ENCODE results near the gene SLC4A3.
A peak's percentile ranks its signal among the peaks of the same experiment; 100 is the strongest.
"Not testable (repeated sequence)": the region's sequence is repeated elsewhere in the genome, so short reads cannot be mapped to it uniquely, and the experiment has no call there.

Gene SLC4A3

DNA sequence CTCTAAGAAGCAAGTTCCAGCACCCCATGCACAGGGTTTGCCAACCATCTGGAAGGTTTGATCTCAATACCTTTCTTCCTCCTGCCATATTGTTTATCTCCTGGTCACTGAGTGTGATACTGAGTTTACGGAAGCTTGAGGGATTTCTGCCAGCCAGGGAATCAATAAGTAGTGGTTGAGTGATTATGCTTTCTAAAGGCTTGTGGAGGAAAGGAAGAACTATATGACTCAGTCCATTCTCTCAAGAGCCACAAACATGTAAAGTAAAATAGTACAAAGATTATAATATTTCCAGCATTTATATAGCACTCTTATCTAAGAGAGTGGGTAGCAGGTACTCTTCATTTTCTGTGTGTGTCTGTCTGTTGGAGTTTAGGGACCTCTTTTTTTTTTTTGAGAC, 49.2 kb downstream of the SLC4A3 start:
- H3K27ac ChIP-seq = no peak overlapping the region
- TF ChIP-seq, protein P1, sequence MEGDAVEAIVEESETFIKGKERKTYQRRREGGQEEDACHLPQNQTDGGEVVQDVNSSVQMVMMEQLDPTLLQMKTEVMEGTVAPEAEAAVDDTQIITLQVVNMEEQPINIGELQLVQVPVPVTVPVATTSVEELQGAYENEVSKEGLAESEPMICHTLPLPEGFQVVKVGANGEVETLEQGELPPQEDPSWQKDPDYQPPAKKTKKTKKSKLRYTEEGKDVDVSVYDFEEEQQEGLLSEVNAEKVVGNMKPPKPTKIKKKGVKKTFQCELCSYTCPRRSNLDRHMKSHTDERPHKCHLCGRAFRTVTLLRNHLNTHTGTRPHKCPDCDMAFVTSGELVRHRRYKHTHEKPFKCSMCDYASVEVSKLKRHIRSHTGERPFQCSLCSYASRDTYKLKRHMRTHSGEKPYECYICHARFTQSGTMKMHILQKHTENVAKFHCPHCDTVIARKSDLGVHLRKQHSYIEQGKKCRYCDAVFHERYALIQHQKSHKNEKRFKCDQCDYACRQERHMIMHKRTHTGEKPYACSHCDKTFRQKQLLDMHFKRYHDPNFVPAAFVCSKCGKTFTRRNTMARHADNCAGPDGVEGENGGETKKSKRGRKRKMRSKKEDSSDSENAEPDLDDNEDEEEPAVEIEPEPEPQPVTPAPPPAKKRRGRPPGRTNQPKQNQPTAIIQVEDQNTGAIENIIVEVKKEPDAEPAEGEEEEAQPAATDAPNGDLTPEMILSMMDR (conservative IDR thresholded peaks at IDR 0.05) = no peak
- no peak for TF ChIP-seq ZFX (IDR thresholded peaks at IDR 0.05)

GRCh38 chr2:219679041-219679440, 51.6 kb downstream of the SLC4A3 start:
- no peak overlapping the region for H3K27ac ChIP-seq
- TF ChIP-seq ZFX (IDR thresholded peaks at IDR 0.05) = no peak
- TF ChIP-seq, protein P1 (conservative IDR thresholded peaks at IDR 0.05) = no peak

DNA sequence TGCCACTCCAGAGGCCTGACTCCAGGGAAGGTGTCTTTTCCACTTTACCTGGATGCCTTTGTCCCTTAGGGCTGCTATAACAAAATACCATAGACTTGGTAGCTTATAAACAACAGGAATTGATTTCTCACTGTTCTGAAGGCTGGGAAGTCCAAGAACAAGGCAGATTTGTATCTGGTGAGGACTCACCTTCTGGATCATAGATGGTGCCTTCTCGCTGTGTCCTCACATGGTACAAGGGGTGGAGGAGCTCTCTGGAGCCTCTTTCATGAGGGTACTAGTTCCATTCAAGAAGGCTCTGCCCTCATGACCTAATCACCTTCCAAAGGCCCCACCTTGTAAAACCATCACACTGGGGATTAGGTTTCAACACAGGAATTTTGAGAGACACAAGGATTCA, 52.1 kb downstream of the SLC4A3 start:
- no peak overlapping the region for H3K27ac ChIP-seq
- no peak for TF ChIP-seq ZFX (IDR thresholded peaks at IDR 0.05)
- TF ChIP-seq, protein P1 (conservative IDR thresholded peaks at IDR 0.05) = no peak

DNA sequence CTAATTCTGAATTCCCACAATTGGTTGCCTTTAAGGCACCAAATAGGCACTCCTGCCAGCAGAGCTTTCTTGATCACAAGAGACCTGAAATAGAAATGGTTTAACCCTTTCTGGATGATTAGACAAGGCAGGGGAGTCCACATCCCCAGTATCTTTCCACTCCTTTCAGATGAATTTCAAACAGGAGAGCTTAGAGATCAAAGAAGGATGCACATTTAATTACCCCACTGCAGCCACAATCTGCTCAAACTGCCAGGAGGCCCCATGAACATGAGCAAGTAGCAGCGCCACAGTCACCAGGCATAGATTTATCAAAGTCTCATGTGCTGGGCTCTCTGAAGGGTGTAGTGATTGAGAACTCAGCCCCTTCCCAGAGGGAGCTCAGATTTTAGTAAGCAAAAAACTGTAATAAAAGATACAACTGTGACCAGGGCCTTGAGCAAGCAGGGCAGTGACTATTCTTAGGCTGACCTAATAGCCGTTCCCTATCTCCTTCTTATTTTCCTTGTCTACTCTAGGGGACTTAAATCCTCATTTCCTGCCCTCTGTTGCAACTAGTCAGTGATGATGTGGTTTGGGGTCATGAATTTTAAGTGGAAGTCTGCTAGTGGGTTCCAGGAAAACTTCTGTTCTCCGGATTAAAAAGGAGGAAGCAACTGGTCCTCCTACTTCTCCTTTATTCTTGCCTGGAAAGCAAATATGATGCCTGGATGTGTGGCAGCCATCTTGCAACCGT, 53.7 kb downstream of the SLC4A3 start:
- H3K27ac ChIP-seq = no peak overlapping the region
- TF ChIP-seq, protein P1 (conservative IDR thresholded peaks at IDR 0.05) = no peak
- no peak for TF ChIP-seq ZFX (IDR thresholded peaks at IDR 0.05)

GRCh38 chr2:219681694-219682300, 54.4 kb downstream of the SLC4A3 start:
- TF ChIP-seq ZFX (IDR thresholded peaks at IDR 0.05) = no peak
- TF ChIP-seq, protein P1 (conservative IDR thresholded peaks at IDR 0.05) = no peak
- no peak overlapping the region for H3K27ac ChIP-seq

DNA sequence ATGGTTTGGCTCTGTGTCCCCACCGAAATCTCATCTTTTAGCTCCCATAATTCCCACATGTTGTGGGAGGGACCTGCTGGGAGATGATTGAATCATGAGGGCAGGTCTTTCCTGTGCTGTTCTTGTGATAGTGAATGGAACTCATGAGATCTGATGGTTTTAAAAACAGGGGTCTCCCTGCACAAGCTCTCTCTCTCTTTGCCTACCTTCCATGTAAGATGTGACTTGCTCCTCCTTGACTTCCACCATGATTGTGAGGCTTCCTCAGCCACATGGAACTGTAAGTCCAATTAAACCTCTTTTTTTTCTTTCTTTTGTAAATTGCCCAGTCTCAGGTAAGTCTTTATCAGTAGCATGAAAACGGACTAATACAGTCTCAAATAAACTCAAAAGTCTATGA, 56.0 kb downstream of the SLC4A3 start:
- not testable (repeated sequence) for H3K27ac ChIP-seq

GRCh38 chr2:219684721-219685689, 57.6 kb downstream of the SLC4A3 start:
- no peak for TF ChIP-seq ZFX (IDR thresholded peaks at IDR 0.05)
- TF ChIP-seq, protein P1 (conservative IDR thresholded peaks at IDR 0.05) = no peak
- peak overlapping the region; percentile 1; the same call in 1 of the 2 replicates for H3K27ac ChIP-seq
